GM21390 (cell line): ENCODE results near the gene TBC1D22A.

Experiments
- ATAC-seq: cut with Tn5 transposase; IDR thresholded peaks from one replicate; pipeline ENCODE4 v1.9.1; 2021; ENCODE audit not compliant: unreplicated experiment

TBC1D22A gene

GRCh38 chr22:46876357-46876934 is 114.0 kb downstream of the TBC1D22A start:
- ATAC-seq, result no peak

- no peak for ATAC-seq
Observed at GRCh38 chr22:46878191-46878948, 115.9 kb downstream of the TBC1D22A start.

GRCh38 chr22:46879083-46879482 is 116.6 kb downstream of the TBC1D22A start:
- no peak for ATAC-seq

- no peak for ATAC-seq
Observed at GRCh38 chr22:46881373-46882118, 119.1 kb downstream of the TBC1D22A start.

- ATAC-seq, result no peak
Observed at GRCh38 chr22:46883092-46883910, 120.9 kb downstream of the TBC1D22A start.

- no peak for ATAC-seq
Observed at GRCh38 chr22:46884365-46884764, 121.9 kb downstream of the TBC1D22A start.

- ATAC-seq, result no peak
Observed at GRCh38 chr22:46887978-46888377, 125.5 kb downstream of the TBC1D22A start.

GRCh38 chr22:46890819-46891218 is 128.4 kb downstream of the TBC1D22A start:
- ATAC-seq, result no peak

GRCh38 chr22:46891382-46891951 is 129.0 kb downstream of the TBC1D22A start:
- no peak for ATAC-seq

GRCh38 chr22:46892866-46893265 is 130.4 kb downstream of the TBC1D22A start:
- no peak for ATAC-seq

- ATAC-seq, result no peak
Observed at GRCh38 chr22:46893281-46894020, 131.0 kb downstream of the TBC1D22A start.

GRCh38 chr22:46894081-46894671 is 131.7 kb downstream of the TBC1D22A start:
- ATAC-seq, result no peak

- ATAC-seq, result no peak
Observed at GRCh38 chr22:46894851-46895640, 132.6 kb downstream of the TBC1D22A start.

GRCh38 chr22:46895753-46896152 is 133.3 kb downstream of the TBC1D22A start:
- ATAC-seq, result no peak

GRCh38 chr22:46896166-46896565 is 133.7 kb downstream of the TBC1D22A start:
- ATAC-seq, result no peak

- no peak for ATAC-seq
Observed at GRCh38 chr22:46896568-46897245, 134.3 kb downstream of the TBC1D22A start.

- ATAC-seq, result no peak
Observed at GRCh38 chr22:46897246-46897623, 134.8 kb downstream of the TBC1D22A start.

- no peak for ATAC-seq
Observed at GRCh38 chr22:46900549-46900948, 138.1 kb downstream of the TBC1D22A start.
